HG03039 (cell line): ENCODE results near the gene RELN.

ENCODE experiments used
- ATAC-seq: cut with Tn5 transposase; IDR thresholded peaks from one replicate; pipeline ENCODE4 v1.9.1; 2021; ENCODE audit warnings: mild to moderate bottlenecking, moderate library complexity; ENCODE audit not compliant: unreplicated experiment

The RELN gene

GRCh38 chr7:103690242-103690974 is 299.1 kb downstream of the RELN start:
- ATAC-seq: no peak

DNA sequence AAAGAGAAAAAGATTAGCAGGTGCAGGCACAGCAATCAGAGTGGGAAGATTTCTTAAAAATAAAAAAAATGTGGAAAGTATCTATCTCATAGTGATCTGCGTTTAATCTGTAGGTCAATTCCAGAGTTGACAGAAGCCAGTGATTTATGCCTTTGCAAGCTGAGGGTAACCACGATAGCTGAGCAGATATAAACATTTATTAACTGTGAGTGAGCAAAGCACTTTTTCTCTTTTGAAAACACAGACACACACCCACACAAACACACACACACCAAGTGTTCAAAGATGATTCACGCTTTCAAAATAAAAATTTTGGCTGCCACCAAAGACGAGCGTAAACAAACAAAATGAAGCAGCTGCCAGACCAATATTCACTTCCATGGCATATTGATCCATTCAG is 300.2 kb downstream of the RELN start:
- no peak for ATAC-seq

DNA sequence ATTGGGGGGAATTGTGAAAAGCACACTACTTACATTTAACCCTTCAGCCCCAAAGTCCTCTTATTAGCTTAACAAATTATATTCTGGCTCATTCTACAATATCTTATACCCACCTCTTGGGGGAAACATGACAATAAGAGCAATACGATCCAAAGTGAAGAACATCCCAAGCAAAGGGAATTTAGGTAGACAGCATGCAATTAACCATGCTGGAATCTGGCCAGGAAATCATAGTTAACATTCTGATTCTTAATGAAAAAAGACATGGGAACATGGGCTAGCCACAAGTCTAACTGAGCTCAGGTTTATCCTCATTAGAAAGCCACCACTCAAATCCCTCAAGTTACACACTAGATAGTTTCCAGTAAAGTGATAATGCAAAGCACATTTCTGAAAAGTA is 301.5 kb downstream of the RELN start:
- no peak for ATAC-seq

GRCh38 chr7:103687272-103687671 is 302.2 kb downstream of the RELN start:
- no peak for ATAC-seq

DNA sequence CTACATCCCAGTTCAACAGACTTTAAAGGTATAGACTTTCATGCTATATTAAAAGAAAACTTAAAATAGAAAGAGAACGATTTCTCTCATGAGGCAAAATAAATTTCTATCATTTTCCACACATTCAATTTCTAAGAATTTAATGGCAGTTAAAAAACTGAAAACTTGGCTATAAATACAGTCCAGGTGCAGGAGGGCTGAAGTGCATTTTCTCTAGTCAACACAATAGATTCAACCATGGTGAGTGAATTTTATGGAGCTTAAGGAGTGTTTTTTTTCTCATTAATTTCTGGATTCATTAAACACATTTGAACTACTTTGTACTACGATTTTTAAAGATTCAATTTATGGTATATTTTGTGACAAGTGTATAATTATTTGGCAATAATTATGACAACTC is 302.7 kb downstream of the RELN start:
- no peak for ATAC-seq

DNA sequence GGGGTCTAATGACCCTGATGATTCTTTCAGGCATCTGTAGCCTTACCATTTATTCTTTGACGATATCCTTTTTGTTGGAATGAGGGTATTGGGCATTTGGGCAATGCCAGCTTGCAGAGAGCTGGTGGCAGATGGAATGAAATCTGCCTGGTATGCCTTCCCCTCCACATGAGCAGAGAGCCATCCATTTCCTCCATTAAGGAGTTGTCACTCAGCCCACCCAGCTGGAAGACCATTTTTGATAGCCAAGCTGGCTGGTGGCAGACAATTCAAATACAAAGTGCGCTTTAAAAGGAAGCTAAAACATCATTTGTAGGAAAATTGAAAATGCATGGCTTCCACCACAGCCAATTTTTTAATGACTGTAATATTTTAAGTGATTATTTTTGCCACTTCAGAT is 303.4 kb downstream of the RELN start:
- no peak for ATAC-seq

DNA sequence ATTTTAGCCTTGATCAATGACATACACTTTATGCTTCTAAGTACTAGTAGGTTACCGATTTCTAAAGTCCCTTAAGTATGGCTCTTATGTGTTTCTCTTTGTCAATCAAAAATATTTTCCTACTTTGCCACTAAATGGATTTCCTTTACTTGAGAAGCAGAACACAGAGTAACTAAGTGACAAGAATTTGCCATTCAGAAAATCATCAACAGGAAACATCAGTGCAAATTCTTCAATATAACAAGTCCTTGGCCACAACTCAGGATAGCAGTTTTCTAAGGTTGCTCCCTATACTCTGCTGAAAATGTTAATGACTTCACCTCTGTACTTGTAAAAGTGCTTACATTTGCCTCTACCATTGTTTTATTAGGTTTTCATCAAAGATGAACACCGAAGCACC is 303.8 kb downstream of the RELN start:
- ATAC-seq: no peak

- ATAC-seq: no peak
These were observed 306.1 kb downstream of the RELN start for GRCh38 chr7:103683348-103683747.

DNA sequence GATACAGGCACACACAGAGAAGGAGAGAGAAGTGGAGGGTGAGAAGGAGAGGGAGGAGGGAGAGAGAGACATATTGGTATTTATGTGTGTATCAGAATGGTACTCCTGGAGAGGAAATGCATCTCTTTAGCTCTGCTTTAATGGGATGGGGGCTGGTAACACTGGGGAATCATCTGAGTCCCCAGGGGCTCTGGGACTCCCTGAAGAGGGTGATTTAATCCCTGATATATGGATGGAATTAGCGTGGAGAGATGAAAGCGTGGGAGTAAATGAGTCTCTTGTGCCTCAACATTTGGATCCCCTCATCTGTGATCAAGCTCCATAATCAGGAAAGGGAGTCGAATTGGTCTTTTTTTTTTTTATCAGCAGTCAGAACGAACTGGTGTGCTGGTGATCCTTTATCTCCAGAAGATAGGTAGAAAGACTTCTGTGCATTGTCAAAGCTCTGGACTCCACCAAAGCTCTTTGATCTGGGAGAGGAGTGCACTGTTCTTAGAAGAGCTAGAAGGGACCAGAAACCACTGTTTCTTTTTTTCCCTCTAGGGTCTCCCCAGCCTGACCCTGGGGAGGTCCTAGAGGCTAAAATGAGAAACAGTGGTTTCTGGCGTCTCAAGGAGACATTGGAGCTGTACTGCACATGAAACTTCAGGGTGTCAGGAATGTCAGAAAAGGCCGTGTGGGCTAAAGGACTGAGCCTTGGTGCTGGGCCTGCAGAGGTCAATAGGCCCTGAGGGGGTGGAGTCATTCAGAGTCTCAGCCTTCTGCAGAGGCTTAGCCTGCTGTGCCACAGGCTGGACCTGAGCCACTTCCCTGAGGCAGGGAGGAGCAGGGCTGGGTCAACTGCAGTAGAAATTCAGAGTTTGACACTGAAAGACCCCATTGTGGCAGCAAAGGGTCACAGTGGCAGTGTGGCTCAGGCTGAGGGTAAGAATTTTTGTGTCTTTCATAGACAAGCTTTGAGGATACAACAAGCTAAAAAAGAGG is 309.0 kb downstream of the RELN start:
- ATAC-seq: no peak

DNA sequence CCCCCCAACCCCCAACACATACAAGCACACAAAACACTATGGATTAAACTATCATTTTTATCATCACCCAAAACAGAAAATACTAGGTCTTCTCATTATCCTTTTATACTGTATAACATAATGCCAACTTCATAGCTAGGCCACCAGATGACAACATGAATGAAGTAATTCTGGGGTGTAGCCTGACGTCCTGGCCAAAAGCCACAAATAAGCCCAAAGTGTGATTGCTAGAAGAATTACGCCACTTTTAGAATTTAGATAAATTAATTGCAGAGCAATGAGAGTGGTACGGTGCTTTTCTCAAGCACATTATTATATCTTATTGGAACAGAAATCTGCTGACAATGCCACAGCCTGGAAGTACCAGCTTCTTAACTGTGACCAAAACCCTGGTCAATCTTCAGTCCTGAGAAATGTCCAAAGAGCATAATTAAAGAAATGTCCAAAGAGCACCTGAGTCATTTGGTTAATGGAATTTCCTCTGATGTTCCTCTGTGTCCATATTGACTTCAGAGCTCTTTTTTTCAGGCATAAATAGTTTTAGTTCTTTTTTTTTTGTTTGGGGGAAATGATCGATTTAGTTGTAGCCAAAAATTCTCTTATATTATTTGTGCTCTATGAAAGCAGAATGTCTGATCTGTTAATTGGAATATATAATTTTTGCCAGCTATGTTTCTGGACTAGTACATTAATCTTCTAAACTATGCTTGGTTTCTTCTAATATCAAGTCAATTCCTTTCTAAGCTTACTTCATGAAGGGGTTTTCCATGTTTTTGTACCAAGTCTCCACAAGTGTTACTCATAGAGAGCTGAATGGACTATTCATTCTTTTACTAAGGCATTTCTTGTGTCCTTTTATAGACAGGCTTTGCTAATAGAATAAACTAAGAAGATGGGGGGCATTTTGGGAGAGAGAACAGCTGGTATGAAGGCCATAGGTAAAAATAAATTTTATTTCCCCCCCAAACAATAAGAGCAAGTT is 310.0 kb downstream of the RELN start:
- ATAC-seq: no peak

DNA sequence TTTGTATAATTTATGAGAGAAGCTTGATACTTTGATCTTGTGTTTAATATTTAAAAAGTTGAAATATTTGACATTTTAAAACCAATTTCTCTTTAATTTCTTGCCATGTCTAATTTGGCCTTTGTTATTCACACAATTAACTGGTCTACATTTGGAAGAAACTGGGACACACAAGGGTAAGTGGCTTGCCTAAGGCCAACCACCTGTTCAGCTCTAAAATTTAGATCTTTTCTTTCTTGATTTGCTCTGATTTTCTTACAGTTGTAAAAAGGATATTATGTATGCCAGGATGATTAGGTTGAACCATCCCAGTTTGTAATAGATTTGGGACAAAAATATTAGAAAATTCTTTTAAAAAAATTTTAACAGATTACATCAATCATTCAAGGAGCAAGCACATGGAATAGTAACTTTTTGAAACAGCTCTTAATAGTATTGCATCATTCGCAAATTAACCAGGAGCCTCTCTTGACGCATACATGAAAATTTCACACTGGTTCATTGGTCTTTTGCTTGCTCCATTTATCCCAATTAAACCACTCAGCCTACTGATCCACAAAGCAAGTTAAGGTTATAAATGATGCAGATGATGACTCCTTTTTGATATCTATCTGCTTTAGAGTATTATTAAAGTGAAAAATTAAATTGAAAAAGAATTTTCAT is 321.0 kb downstream of the RELN start:
- ATAC-seq: no peak

DNA sequence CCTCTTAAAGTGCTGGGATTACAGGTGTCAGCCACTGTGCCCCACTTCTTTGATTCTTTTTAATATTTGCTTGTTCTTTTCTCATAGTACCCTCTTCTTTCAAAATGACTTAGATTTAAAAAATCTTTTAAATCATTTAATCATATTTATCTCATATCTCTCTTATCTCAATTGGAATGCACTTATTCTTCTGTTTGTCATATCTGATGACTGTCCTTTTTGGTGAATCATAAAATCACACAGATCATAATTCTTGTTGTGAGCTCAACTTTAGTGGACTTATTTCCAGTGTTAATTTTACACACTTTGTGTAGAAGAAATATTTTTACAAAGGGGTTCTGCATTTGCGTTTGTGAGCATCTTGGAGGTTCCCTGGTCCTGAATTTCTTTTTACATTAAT is 323.1 kb downstream of the RELN start:
- no peak for ATAC-seq

DNA sequence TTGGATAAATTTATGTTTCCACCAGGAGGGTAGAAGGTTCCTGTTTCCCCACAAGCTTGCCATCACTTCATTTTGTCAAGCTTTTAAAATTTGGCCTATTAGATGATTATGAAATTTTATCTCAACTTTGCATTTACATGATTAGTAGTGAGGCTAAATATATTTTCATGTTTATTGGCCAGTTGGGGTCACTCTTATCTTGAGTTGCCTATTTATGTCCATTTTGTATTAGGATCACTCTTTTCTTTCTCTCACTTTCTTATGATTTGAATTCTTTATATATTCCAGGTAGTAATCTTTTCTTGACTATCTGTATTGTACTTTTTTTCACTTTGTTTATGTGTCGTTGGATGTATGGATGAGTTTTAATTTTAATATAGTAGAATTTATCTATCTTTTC is 324.9 kb downstream of the RELN start:
- ATAC-seq: no peak

GRCh38 chr7:103660455-103661371 is 328.7 kb downstream of the RELN start:
- no peak for ATAC-seq

DNA sequence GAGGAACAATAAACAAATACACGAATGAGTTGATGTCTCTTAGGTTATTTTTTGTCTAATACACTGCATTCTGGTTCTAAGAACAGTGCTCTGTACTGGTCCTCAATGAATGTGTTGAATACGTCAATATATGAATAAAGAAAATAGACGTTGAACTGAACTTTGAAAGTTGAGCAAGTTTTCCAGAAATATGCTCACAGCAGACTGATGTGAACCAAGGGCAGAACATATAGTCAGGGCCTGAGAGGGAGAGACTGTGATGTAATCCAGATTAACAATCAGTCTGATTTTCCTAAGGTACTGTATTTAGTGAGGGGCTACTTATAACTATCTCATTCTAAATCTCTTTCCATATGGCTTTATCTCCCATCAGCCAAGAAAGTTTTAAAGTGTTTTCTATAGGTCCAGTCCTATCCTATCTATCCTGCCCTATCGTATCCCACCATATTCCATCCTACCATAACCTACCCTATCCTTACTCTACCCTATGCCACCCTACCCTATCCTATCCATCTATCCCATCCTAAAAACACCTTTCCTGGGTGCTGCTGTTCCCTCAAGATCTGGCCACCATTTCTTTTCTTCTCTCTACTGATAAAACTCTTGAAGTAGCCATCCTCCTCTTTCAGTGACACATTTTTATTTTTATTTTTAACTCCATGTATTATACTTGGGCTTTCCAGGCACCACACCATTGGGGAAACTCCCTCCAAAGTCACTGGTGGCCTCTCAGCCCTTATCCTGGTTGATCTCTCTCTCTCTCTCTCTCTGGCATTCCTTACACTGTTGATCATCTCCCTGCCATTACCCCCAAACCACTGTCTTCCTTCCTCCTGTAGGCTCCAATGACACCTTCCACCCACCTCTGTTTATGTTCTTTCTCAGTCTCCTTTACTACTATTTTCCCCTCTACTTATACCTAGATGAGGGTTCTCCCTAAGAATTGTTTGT is 331.1 kb downstream of the RELN start:
- ATAC-seq: no peak

- no peak for ATAC-seq
These were observed 332.0 kb downstream of the RELN start for GRCh38 chr7:103657474-103657894.

DNA sequence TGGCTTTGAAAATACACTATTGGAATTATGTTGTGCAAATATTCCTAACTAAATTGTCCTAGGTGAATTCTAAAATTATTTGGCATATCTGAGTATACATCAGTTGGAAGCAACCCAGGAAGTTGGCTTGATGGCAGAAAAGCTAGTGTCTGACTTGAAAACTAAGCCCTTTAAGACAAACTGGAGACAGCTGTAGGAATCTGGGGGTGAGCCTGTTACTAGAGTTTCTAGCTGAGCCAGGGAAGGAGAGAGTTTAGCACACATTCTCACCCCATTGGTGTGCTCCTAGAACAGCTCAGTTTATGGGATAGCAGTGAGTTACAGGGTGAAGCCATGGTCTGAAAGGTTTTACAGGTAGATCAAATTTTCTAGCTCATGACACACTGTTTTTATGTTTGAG is 333.2 kb downstream of the RELN start:
- no peak for ATAC-seq
